ENCODE measurements around the gene RBM19. TPM values are rescaled to one million over a fixed set of nuclear protein-coding genes. Genes with fewer than 3 reads are reported as not detected.

Gene RBM19
- total and polyA plus RNA-seq, 2 donors (not counting 1 experiment from before 2014, with no cell fraction given) = 10.5 to 16.5 TPM

GRCh38 chr12:113879658-113880057 is 86.5 kb downstream of the RBM19 start:
- Histone ChIP-seq H3K4me1 (ENCODE audit: control insufficient read depth, extremely low read depth, insufficient read depth, low read length) (no peaks in the 10 kb centered on the region), H3K9me3 (ENCODE audit: control insufficient read depth, insufficient read depth, low read depth, low read length) (no peaks in the 10 kb centered on the region), H3K4me2 (ENCODE audit: extremely low read depth, insufficient read depth, low read length) (no peak overlapping the region), H3K9ac (ENCODE audit: insufficient read depth, low read length) (no peak overlapping the region), H4K20me1 (ENCODE audit: control insufficient read depth, extremely low read depth, insufficient read depth, low read length) (no peaks in the 10 kb centered on the region), H3K27me3 (ENCODE audit: control insufficient read depth, insufficient read depth, low read length) (no peaks in the 10 kb centered on the region), H3K4me3 (replicated peaks in 1 of 4; ENCODE audit: control extremely low read depth in 1 of 4, insufficient read depth in 1 of 4, low read depth in 3 of 4, low read length in 4 of 4) (no peak overlapping the region), H3K79me2 (ENCODE audit: control insufficient read depth, insufficient read depth, low read length) (no peaks in the 10 kb centered on the region), H3K36me3 (ENCODE audit: control insufficient read depth, insufficient read depth, low read length) (no peaks in the 10 kb centered on the region), H3K27ac (ENCODE audit: insufficient read depth, low read length) (no peak overlapping the region), H2AFZ (ENCODE audit: low read length) (no peak overlapping the region)
- no peak for DNase-seq (ENCODE audit: low read depth in 2 of 2)
- TF ChIP-seq, protein P1, sequence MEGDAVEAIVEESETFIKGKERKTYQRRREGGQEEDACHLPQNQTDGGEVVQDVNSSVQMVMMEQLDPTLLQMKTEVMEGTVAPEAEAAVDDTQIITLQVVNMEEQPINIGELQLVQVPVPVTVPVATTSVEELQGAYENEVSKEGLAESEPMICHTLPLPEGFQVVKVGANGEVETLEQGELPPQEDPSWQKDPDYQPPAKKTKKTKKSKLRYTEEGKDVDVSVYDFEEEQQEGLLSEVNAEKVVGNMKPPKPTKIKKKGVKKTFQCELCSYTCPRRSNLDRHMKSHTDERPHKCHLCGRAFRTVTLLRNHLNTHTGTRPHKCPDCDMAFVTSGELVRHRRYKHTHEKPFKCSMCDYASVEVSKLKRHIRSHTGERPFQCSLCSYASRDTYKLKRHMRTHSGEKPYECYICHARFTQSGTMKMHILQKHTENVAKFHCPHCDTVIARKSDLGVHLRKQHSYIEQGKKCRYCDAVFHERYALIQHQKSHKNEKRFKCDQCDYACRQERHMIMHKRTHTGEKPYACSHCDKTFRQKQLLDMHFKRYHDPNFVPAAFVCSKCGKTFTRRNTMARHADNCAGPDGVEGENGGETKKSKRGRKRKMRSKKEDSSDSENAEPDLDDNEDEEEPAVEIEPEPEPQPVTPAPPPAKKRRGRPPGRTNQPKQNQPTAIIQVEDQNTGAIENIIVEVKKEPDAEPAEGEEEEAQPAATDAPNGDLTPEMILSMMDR (conservative IDR thresholded peaks at IDR 0.05 in 1 of 2, IDR thresholded peaks at IDR 0.05 in 1 of 2; ENCODE audit: low read depth in 1 of 2, low read length in 2 of 2) = no peak
- no peak for TF ChIP-seq EZH2 (IDR thresholded peaks at IDR 0.05; ENCODE audit: low read length, missing control alignments)

GRCh38 chr12:113877607-113878006 is 88.5 kb downstream of the RBM19 start:
- no peak overlapping the region for H3K27ac ChIP-seq (ENCODE audit: insufficient read depth, low read length)
- H3K36me3 ChIP-seq (ENCODE audit: control insufficient read depth, insufficient read depth, low read length) = no peaks in the 10 kb centered on the region
- no peak overlapping the region for H3K9ac ChIP-seq (ENCODE audit: insufficient read depth, low read length)
- no peak overlapping the region for H3K4me3 ChIP-seq (replicated peaks in 1 of 4; ENCODE audit: control extremely low read depth in 1 of 4, insufficient read depth in 1 of 4, low read depth in 3 of 4, low read length in 4 of 4)
- H3K4me1 ChIP-seq (ENCODE audit: control insufficient read depth, extremely low read depth, insufficient read depth, low read length) = no peaks in the 10 kb centered on the region
- no peak for DNase-seq (ENCODE audit: low read depth in 2 of 2)
- no peaks in the 10 kb centered on the region for H4K20me1 ChIP-seq (ENCODE audit: control insufficient read depth, extremely low read depth, insufficient read depth, low read length)
- no peaks in the 10 kb centered on the region for H3K9me3 ChIP-seq (ENCODE audit: control insufficient read depth, insufficient read depth, low read depth, low read length)
- no peaks in the 10 kb centered on the region for H3K27me3 ChIP-seq (ENCODE audit: control insufficient read depth, insufficient read depth, low read length)
- no peak overlapping the region for H2AFZ ChIP-seq (ENCODE audit: low read length)
- no peak for TF ChIP-seq EZH2 (IDR thresholded peaks at IDR 0.05; ENCODE audit: low read length, missing control alignments)
- TF ChIP-seq, protein P1 (conservative IDR thresholded peaks at IDR 0.05 in 1 of 2, IDR thresholded peaks at IDR 0.05 in 1 of 2; ENCODE audit: low read depth in 1 of 2, low read length in 2 of 2) = no peak
- no peak overlapping the region for H3K4me2 ChIP-seq (ENCODE audit: extremely low read depth, insufficient read depth, low read length)
- no peaks in the 10 kb centered on the region for H3K79me2 ChIP-seq (ENCODE audit: control insufficient read depth, insufficient read depth, low read length)

DNA sequence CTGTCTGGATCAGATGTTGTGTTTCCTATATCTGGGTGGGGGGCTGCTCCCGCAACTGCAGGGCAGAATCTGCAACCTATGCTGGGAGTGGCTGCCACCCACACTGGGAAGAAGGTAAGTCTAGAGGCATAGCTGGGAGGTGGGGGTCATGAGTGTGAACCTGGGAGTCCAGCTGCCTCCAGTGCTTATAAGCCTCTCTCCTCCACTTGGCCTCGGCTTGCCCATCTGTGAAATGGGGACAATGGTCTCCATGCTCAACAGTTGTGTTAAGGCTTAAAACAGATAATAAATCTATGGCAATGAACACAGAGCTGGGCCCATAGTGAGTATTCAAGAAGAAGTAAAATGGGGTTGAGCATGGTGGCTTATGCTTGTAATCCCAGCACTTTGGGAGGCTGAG is 90.0 kb downstream of the RBM19 start:
- Histone ChIP-seq H3K9ac (ENCODE audit: insufficient read depth, low read length) (no peak overlapping the region), H3K4me2 (ENCODE audit: extremely low read depth, insufficient read depth, low read length) (no peak overlapping the region), H3K79me2 (ENCODE audit: control insufficient read depth, insufficient read depth, low read length) (no peaks in the 10 kb centered on the region), H3K4me1 (ENCODE audit: control insufficient read depth, extremely low read depth, insufficient read depth, low read length) (no peaks in the 10 kb centered on the region), H2AFZ (ENCODE audit: low read length) (no peak overlapping the region), H4K20me1 (ENCODE audit: control insufficient read depth, extremely low read depth, insufficient read depth, low read length) (no peaks in the 10 kb centered on the region), H3K27ac (ENCODE audit: insufficient read depth, low read length) (no peak overlapping the region), H3K27me3 (ENCODE audit: control insufficient read depth, insufficient read depth, low read length) (no peaks in the 10 kb centered on the region), H3K36me3 (ENCODE audit: control insufficient read depth, insufficient read depth, low read length) (no peaks in the 10 kb centered on the region), H3K9me3 (ENCODE audit: control insufficient read depth, insufficient read depth, low read depth, low read length) (no peaks in the 10 kb centered on the region), H3K4me3 (replicated peaks in 1 of 4; ENCODE audit: control extremely low read depth in 1 of 4, insufficient read depth in 1 of 4, low read depth in 3 of 4, low read length in 4 of 4) (no peak overlapping the region)
- no peak for TF ChIP-seq EZH2 (IDR thresholded peaks at IDR 0.05; ENCODE audit: low read length, missing control alignments)
- TF ChIP-seq, protein P1 (conservative IDR thresholded peaks at IDR 0.05 in 1 of 2, IDR thresholded peaks at IDR 0.05 in 1 of 2; ENCODE audit: low read depth in 1 of 2, low read length in 2 of 2) = no peak
- no peak for DNase-seq (ENCODE audit: low read depth in 2 of 2)
